Endodermal cell (in vitro differentiated cells): ENCODE data around the gene SMIM14. TPM values are rescaled to one million over a fixed set of nuclear protein-coding genes. Genes with fewer than 3 reads are reported as not detected.

Experiments used
- DNase-seq: peaks from one replicate; pipeline ENCODE4 v3.0.0-alpha.2; 2017
- H3K27ac ChIP-seq: 2 replicates; pipeline ENCODE4 v1.5.1; 2013; ENCODE audit warnings: mild to moderate bottlenecking, low read depth, low read length, moderate library complexity
- H3K27me3 ChIP-seq: 2 replicates; pipeline ENCODE4 v1.6.1; 2013; ENCODE audit warnings: mild to moderate bottlenecking, low read length, moderate library complexity; ENCODE audit not compliant: insufficient read depth, control insufficient read depth, poor library complexity, severe bottlenecking
- H3K36me3 ChIP-seq: 2 replicates; pipeline ENCODE4 v1.7.0; 2013; ENCODE audit warnings: mild to moderate bottlenecking, low read length, moderate library complexity; ENCODE audit not compliant: control insufficient read depth, insufficient read depth
- H3K4me1 ChIP-seq: one replicate; pipeline ENCODE4 v1.7.0; 2013; ENCODE audit warnings: low read length; ENCODE audit not compliant: control insufficient read depth, insufficient read depth
- H3K4me3 ChIP-seq: 2 replicates; pipeline ENCODE4 v1.5.1; 2013; ENCODE audit warnings: mild to moderate bottlenecking, low read length, moderate library complexity
- H3K9ac ChIP-seq: 2 replicates; pipeline ENCODE4 v1.6.1; 2013; ENCODE audit warnings: mild to moderate bottlenecking, low read length, moderate library complexity; ENCODE audit not compliant: poor library complexity, severe bottlenecking; ENCODE audit errors: extremely low read depth
- H3K9me3 ChIP-seq: 2 replicates; pipeline ENCODE4 v1.6.1; 2013; ENCODE audit warnings: mild to moderate bottlenecking, low read length, moderate library complexity; ENCODE audit not compliant: control insufficient read depth
- H3K27ac Mint-ChIP-seq: 2 replicates; pipeline ENCODE4 v1.8.0; 2020; ENCODE audit warnings: mixed read lengths
- H3K27me3 Mint-ChIP-seq: 2 replicates; pipeline ENCODE4 v1.8.0; 2021; ENCODE audit warnings: mild to moderate bottlenecking, mixed read lengths; ENCODE audit not compliant: insufficient read depth
- H3K36me3 Mint-ChIP-seq: 2 replicates; pipeline ENCODE4 v1.8.0; 2020; ENCODE audit warnings: low read depth, mixed read lengths
- H3K4me1 Mint-ChIP-seq: 2 replicates; pipeline ENCODE4 v1.8.0; 2020; ENCODE audit warnings: mixed read lengths
- H3K4me3 Mint-ChIP-seq: 2 replicates; pipeline ENCODE4 v1.8.0; 2020; ENCODE audit warnings: mild to moderate bottlenecking, moderate library complexity, mixed read lengths
- H3K9me3 Mint-ChIP-seq: 2 replicates; pipeline ENCODE4 v1.8.0; 2020; ENCODE audit warnings: mild to moderate bottlenecking, mixed read lengths
- WGBS, 2 experiments: methylation state at CpG; one replicate each; pipeline versions ENCODE4 v1.1.5 to v1.1.7; 2013; ENCODE audit warnings: missing lambda C conversion rate in 2 of 2, mixed read lengths in 1 of 2; ENCODE audit not compliant: insufficient coverage in 1 of 2, insufficient read length in 1 of 2; 5-methylcytosine and 5-hydroxymethylcytosine counted together
- total RNA-seq, 2 donors: library from RNA; stranded (reverse); fragmentation: NEBNext Ultra II Directional in 1 of 2; extraction: Animal tissue kit (Norgen Biotek cat#: 25700) in 1 of 2; gene quantifications; 2 replicates in 1 of 2; 3 replicates in 1 of 2; pipeline ENCODE4 v1.2.1, GENCODE V29; 2021
- TF ChIP-seq, protein P1 (sequence below): fragments of 200-600 bp; sonication (generic); conservative IDR thresholded peaks from 2 replicates; pipeline ENCODE4 v1.5.0; 2021; ENCODE audit warnings: antibody characterized with exemption, mild to moderate bottlenecking

The SMIM14 gene
- total RNA-seq, 2 donors from 2014 or later, result 24.3 to 24.6 TPM

DNA sequence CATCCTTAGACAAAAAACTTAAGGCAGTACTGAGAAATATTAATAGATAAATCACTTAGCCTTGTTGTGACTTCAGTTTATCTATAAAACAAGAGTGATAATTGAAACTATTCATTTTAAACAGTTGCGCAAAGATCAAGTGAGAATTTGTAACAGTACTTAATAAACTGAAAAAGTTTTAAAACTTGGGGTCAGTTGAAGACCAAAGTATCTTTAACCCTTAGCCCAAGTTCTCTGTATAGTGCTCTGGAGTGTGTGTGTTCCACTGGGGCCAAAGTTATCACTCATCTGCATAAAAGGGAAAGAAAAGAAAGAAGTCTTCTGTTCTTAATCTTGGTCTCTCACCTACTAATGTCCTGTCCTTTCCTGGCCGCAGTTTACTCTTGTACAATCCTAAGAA, 11.3 kb downstream of the SMIM14 start:
- H3K4me1 ChIP-seq, result no peaks in the 10 kb centered on the region
- H3K9ac ChIP-seq, result no peak overlapping the region
- Mint-ChIP-seq H3K27ac (no peak overlapping the region), H3K4me1 (no peaks in the 10 kb centered on the region), H3K9me3 (no peaks in the 10 kb centered on the region), H3K4me3 (no peak overlapping the region), H3K27me3 (no peaks in the 10 kb centered on the region), H3K36me3 (peaks cover 21% of the 10 kb centered on the region)
- TF ChIP-seq, protein P1, sequence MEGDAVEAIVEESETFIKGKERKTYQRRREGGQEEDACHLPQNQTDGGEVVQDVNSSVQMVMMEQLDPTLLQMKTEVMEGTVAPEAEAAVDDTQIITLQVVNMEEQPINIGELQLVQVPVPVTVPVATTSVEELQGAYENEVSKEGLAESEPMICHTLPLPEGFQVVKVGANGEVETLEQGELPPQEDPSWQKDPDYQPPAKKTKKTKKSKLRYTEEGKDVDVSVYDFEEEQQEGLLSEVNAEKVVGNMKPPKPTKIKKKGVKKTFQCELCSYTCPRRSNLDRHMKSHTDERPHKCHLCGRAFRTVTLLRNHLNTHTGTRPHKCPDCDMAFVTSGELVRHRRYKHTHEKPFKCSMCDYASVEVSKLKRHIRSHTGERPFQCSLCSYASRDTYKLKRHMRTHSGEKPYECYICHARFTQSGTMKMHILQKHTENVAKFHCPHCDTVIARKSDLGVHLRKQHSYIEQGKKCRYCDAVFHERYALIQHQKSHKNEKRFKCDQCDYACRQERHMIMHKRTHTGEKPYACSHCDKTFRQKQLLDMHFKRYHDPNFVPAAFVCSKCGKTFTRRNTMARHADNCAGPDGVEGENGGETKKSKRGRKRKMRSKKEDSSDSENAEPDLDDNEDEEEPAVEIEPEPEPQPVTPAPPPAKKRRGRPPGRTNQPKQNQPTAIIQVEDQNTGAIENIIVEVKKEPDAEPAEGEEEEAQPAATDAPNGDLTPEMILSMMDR, result no peak
- H3K36me3 ChIP-seq, result no peaks in the 10 kb centered on the region
- H3K27me3 ChIP-seq, result no peaks in the 10 kb centered on the region
- no peak overlapping the region for H3K4me3 ChIP-seq
- H3K27ac ChIP-seq, result no peak overlapping the region
- WGBS, 2 experiments, result 86 to 96% methylated on average over 1 to 2 of the region's 2 CpGs
- no peaks in the 10 kb centered on the region for H3K9me3 ChIP-seq
- no peak for DNase-seq

GRCh38 chr4:39626913-39627312, 11.8 kb downstream of the SMIM14 start:
- peaks cover 21% of the 10 kb centered on the region for H3K36me3 Mint-ChIP-seq
- no peaks in the 10 kb centered on the region for H3K4me1 ChIP-seq
- no peak overlapping the region for H3K4me3 ChIP-seq
- H3K27me3 Mint-ChIP-seq, result no peaks in the 10 kb centered on the region
- H3K4me1 Mint-ChIP-seq, result no peaks in the 10 kb centered on the region
- no peaks in the 10 kb centered on the region for H3K27me3 ChIP-seq
- no peak overlapping the region for H3K9ac ChIP-seq
- no peaks in the 10 kb centered on the region for H3K9me3 ChIP-seq
- H3K27ac Mint-ChIP-seq, result peak overlapping the region; percentile 37
- no peaks in the 10 kb centered on the region for H3K36me3 ChIP-seq
- H3K9me3 Mint-ChIP-seq, result no peaks in the 10 kb centered on the region
- TF ChIP-seq, protein P1, result no peak
- H3K4me3 Mint-ChIP-seq, result no peak overlapping the region
- WGBS, 2 experiments, result 75 to 88% methylated on average over 1 of the region's 1 CpG
- DNase-seq, result no peak
- H3K27ac ChIP-seq, result no peak overlapping the region

DNA sequence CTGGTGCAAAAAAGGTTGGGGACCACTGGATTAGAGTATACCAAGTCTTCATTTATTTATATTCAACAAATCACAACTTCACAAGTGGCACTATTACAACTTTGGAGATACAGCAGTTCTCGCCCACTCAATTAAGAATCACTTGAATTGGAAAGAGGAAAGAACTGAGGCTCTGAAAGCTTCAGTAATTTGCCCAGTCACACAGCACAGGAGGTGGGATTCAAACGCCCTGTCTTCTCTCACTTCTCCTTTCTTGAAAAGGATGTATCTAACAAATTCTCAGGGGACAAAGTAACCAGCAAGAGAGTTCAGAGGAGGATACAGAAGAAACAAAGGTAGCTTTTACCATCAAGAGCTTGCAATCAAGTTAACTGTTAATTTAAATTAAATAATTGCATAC, 12.4 kb downstream of the SMIM14 start:
- Mint-ChIP-seq H3K27ac (no peak overlapping the region), H3K4me3 (no peak overlapping the region), H3K9me3 (peaks cover 2% of the 10 kb centered on the region), H3K36me3 (peaks cover 23% of the 10 kb centered on the region), H3K4me1 (peaks cover 2% of the 10 kb centered on the region), H3K27me3 (no peaks in the 10 kb centered on the region)
- H3K27ac ChIP-seq, result no peak overlapping the region
- no peaks in the 10 kb centered on the region for H3K9me3 ChIP-seq
- TF ChIP-seq, protein P1, result no peak
- H3K27me3 ChIP-seq, result no peaks in the 10 kb centered on the region
- WGBS, 2 experiments, result 80 to 91% methylated on average over 1 to 2 of the region's 2 CpGs
- no peaks in the 10 kb centered on the region for H3K36me3 ChIP-seq
- no peak for DNase-seq
- no peak overlapping the region for H3K4me3 ChIP-seq
- H3K4me1 ChIP-seq, result no peaks in the 10 kb centered on the region
- no peak overlapping the region for H3K9ac ChIP-seq
